ENCODE data around the gene CSPG4. TPM values are rescaled to one million over a fixed set of nuclear protein-coding genes. Genes with fewer than 3 reads are reported as not detected.
A peak's percentile ranks its signal among the peaks of the same experiment; 100 is the strongest.
"Not testable (repeated sequence)": the region's sequence is repeated elsewhere in the genome, so short reads cannot be mapped to it uniquely, and the experiment has no call there.

CSPG4 gene
- total and polyA plus RNA-seq, 4 donors = 10.6 to 160 (median 66.0) TPM

DNA sequence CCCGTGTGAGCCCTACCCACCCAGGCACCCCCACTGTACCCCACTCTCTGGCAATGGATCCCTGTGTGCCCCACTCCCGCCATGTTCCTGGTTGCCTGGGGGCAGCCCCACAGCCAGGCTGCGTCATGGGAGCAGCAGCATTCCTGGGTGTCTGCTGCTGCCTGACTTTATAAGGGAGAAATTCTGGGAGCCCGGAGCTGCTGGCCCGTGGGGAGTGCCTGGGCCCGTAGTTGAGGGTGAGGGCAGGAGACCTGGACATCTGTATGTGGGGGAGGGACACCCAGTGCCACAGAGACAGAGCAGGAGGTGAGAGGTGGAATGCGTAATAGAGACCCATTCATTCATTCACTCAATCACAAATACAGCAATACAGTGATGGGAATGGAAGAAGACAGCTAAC lies 15.1 kb downstream of the CSPG4 start:
- Histone ChIP-seq H3K4me3 (ENCODE audit: low read length in 2 of 2) (no peak overlapping the region), H3K9me3 (ENCODE audit: control insufficient read depth, low read length) (no peaks in the 10 kb centered on the region), H3K4me1 (ENCODE audit: control insufficient read depth in 1 of 2, insufficient read depth in 2 of 2, low read length in 2 of 2) (peaks cover 3% of the 10 kb centered on the region in 2 donors), H3K27ac (ENCODE audit: low read depth in 1 of 2, low read length in 2 of 2) (peak overlapping the region; percentile 30 to 96), H3K27me3 (ENCODE audit: control insufficient read depth in 1 of 2, insufficient read depth in 2 of 2, low read length in 1 of 2) (no peaks in the 10 kb centered on the region), H3K36me3 (ENCODE audit: control insufficient read depth in 1 of 2, insufficient read depth in 2 of 2, low read length in 1 of 2) (no peaks in the 10 kb centered on the region)
- intact Hi-C loops (cut with DNase I) = no loop called here
- DNase-seq (peak in 1 of 2 donors; percentile 83), ATAC-seq (ENCODE audit: low FRiP score) (peak; percentile 6)
- WGBS, 2 donors = 14 to 16% methylated on average over 7 of the region's 7 CpGs

DNA sequence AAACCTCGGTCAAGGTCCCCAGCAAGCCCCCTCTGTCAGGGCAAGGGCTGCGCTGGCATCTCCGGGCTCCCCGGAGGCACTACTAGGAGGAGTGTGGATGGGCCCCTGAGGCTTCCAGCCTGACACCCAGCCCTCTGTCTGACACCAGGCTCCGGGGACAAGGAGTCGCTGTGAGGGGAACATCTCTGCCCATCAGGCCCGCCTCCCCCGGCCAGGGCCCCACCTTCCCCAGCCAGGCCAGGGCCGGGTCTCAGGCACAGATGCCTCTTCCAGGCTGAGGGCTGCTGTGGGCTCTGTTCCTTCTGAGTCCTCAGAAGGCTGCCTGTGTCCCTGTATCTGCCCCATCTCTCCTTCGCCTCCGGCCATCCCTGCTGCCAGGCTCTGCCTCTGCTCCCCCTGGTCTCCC lies 15.8 kb downstream of the CSPG4 start:
- ATAC-seq (ENCODE audit: low FRiP score) (no peak), DNase-seq (no peak)
- Histone ChIP-seq H3K9me3 (ENCODE audit: control insufficient read depth, low read length) (no peaks in the 10 kb centered on the region), H3K27ac (ENCODE audit: low read depth in 1 of 2, low read length in 2 of 2) (peak overlapping the region; percentile 30 to 96), H3K4me1 (ENCODE audit: control insufficient read depth in 1 of 2, insufficient read depth in 2 of 2, low read length in 2 of 2) (no peaks in the 10 kb centered on the region), H3K36me3 (ENCODE audit: control insufficient read depth in 1 of 2, insufficient read depth in 2 of 2, low read length in 1 of 2) (no peaks in the 10 kb centered on the region), H3K27me3 (ENCODE audit: control insufficient read depth in 1 of 2, insufficient read depth in 2 of 2, low read length in 1 of 2) (no peaks in the 10 kb centered on the region), H3K4me3 (ENCODE audit: low read length in 2 of 2) (no peak overlapping the region)
- 60 to 75% methylated on average over 6 to 11 of the region's 11 CpGs for WGBS, 2 donors
- intact Hi-C loops (cut with DNase I) = no loop called here

DNA sequence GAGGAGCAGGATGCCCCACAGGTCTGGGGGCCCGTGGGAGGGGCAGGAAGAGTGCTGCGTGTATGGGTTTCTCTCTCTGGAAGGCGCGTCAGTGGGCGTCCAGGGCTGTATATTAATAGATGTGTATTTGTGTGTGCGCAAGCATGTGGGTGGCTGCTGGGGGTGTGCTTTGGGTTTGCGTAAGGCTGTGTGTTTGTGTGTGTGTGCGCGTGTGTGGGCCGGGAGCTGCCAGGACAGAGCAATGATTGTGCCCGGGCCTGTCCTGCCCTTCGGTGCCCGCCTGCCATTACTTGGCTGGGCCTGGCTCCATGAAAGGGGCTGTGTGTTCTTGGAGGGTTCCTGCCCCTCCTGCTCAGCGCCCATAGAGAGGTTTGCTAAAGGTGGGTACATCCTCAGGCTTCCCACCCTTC lies 16.3 kb downstream of the CSPG4 start:
- Histone ChIP-seq H3K9me3 (ENCODE audit: control insufficient read depth, low read length) (no peaks in the 10 kb centered on the region), H3K27me3 (ENCODE audit: control insufficient read depth in 1 of 2, insufficient read depth in 2 of 2, low read length in 1 of 2) (no peaks in the 10 kb centered on the region), H3K4me3 (ENCODE audit: low read length in 2 of 2) (no peak overlapping the region), H3K36me3 (ENCODE audit: control insufficient read depth in 1 of 2, insufficient read depth in 2 of 2, low read length in 1 of 2) (no peaks in the 10 kb centered on the region), H3K27ac (ENCODE audit: low read depth in 1 of 2, low read length in 2 of 2) (peak overlapping the region; percentile 30 to 96), H3K4me1 (ENCODE audit: control insufficient read depth in 1 of 2, insufficient read depth in 2 of 2, low read length in 2 of 2) (no peaks in the 10 kb centered on the region)
- peak in 1 of 2 donors; percentile 86 for DNase-seq
- 27 to 30% methylated on average over 13 to 14 of the region's 14 CpGs for WGBS, 2 donors
- peak; percentile 43 for ATAC-seq (ENCODE audit: low FRiP score)
- intact Hi-C loops (cut with DNase I) = no loop called here

GRCh38 chr15:75695634-75696310 lies 16.9 kb downstream of the CSPG4 start:
- ATAC-seq (ENCODE audit: low FRiP score) (no peak), DNase-seq (no peak)
- Histone ChIP-seq H3K9me3 (ENCODE audit: control insufficient read depth, low read length) (no peaks in the 10 kb centered on the region), H3K36me3 (ENCODE audit: control insufficient read depth in 1 of 2, insufficient read depth in 2 of 2, low read length in 1 of 2) (no peaks in the 10 kb centered on the region), H3K4me3 (ENCODE audit: low read length in 2 of 2) (no peak overlapping the region), H3K27me3 (ENCODE audit: control insufficient read depth in 1 of 2, insufficient read depth in 2 of 2, low read length in 1 of 2) (no peaks in the 10 kb centered on the region), H3K4me1 (ENCODE audit: control insufficient read depth in 1 of 2, insufficient read depth in 2 of 2, low read length in 2 of 2) (no peaks in the 10 kb centered on the region), H3K27ac (ENCODE audit: low read depth in 1 of 2, low read length in 2 of 2) (peak overlapping the region; percentile 30 to 96)
- intact Hi-C loops (cut with DNase I) = no loop called here
- WGBS, 2 donors = 51% methylated on average over 7 of the region's 7 CpGs

GRCh38 chr15:75695220-75695619 lies 17.4 kb downstream of the CSPG4 start:
- H3K4me3 ChIP-seq (ENCODE audit: low read length in 2 of 2) = no peak overlapping the region
- no peaks in the 10 kb centered on the region for H3K9me3 ChIP-seq (ENCODE audit: control insufficient read depth, low read length)
- ATAC-seq (ENCODE audit: low FRiP score) (no peak), DNase-seq (no peak)
- H3K27me3 ChIP-seq (ENCODE audit: control insufficient read depth in 1 of 2, insufficient read depth in 2 of 2, low read length in 1 of 2) = no peaks in the 10 kb centered on the region
- peak overlapping the region; percentile 30 to 96 for H3K27ac ChIP-seq (ENCODE audit: low read depth in 1 of 2, low read length in 2 of 2)
- 43 to 48% methylated on average over 6 of the region's 6 CpGs for WGBS, 2 donors
- no peaks in the 10 kb centered on the region for H3K4me1 ChIP-seq (ENCODE audit: control insufficient read depth in 1 of 2, insufficient read depth in 2 of 2, low read length in 2 of 2)
- peaks cover 0 to 5% of the 10 kb centered on the region in 2 donors for H3K36me3 ChIP-seq (ENCODE audit: control insufficient read depth in 1 of 2, insufficient read depth in 2 of 2, low read length in 1 of 2)
- intact Hi-C loops (cut with DNase I) = no loop called here

GRCh38 chr15:75694241-75695182 lies 18.1 kb downstream of the CSPG4 start:
- Histone ChIP-seq H3K4me3 (ENCODE audit: low read length in 2 of 2) (no peak overlapping the region), H3K4me1 (ENCODE audit: control insufficient read depth in 1 of 2, insufficient read depth in 2 of 2, low read length in 2 of 2) (no peaks in the 10 kb centered on the region), H3K27me3 (ENCODE audit: control insufficient read depth in 1 of 2, insufficient read depth in 2 of 2, low read length in 1 of 2) (no peaks in the 10 kb centered on the region), H3K36me3 (ENCODE audit: control insufficient read depth in 1 of 2, insufficient read depth in 2 of 2, low read length in 1 of 2) (peaks cover 0 to 5% of the 10 kb centered on the region in 2 donors), H3K9me3 (ENCODE audit: control insufficient read depth, low read length) (no peaks in the 10 kb centered on the region), H3K27ac (ENCODE audit: low read depth in 1 of 2, low read length in 2 of 2) (peak overlapping the region in 1 of 2 donors; percentile 96)
- 5 to 6% methylated on average over 20 of the region's 20 CpGs for WGBS, 2 donors
- ATAC-seq (ENCODE audit: low FRiP score) (peak; percentile 81), DNase-seq (peak; percentile 91 to 95)
- intact Hi-C loops (cut with DNase I) = no loop called here

DNA sequence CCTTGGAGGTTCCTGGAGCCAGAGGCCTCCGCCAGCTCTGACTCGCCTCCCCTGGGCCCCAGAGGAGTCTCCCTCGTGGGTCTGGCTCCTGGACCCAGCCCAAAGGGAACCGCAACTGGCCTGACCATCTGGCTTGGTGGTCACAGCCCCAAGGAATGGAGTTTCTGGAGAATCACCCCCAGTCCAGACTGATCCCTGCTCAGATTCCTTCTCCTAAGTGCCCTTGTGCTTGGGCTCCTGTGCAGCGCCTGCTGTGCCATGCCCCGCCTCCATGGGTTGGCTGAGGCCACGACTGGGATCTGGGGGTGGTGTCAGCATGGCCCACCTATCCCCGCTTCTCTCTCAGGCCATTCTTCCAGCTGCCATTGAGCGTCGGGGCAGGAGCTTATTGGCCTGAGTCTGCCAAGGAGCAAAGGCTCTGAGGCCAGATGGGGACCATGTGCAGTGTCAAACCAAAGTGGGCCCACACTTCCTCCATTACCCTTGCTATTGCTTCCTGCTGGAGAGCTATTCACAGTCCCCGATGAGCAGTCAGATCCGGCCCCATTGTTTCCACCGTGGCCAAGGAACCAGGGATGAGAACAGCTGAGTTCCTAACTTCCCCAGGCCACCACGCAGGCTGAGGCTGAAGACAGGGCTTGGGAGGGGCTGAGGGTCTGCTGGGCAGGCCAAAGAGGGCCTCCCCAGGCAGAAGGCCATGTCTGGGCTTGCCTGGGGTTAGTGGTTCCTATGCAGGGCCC lies 19.0 kb downstream of the CSPG4 start:
- ATAC-seq (ENCODE audit: low FRiP score) (no peak), DNase-seq (no peak)
- Histone ChIP-seq H3K27ac (ENCODE audit: low read depth in 1 of 2, low read length in 2 of 2) (peak overlapping the region in 1 of 2 donors; percentile 89), H3K4me3 (ENCODE audit: low read length in 2 of 2) (no peak overlapping the region), H3K9me3 (ENCODE audit: control insufficient read depth, low read length) (no peaks in the 10 kb centered on the region), H3K27me3 (ENCODE audit: control insufficient read depth in 1 of 2, insufficient read depth in 2 of 2, low read length in 1 of 2) (no peaks in the 10 kb centered on the region), H3K36me3 (ENCODE audit: control insufficient read depth in 1 of 2, insufficient read depth in 2 of 2, low read length in 1 of 2) (peaks cover 0 to 5% of the 10 kb centered on the region in 2 donors), H3K4me1 (ENCODE audit: control insufficient read depth in 1 of 2, insufficient read depth in 2 of 2, low read length in 2 of 2) (no peaks in the 10 kb centered on the region)
- WGBS, 2 donors = 8 to 11% methylated on average over 14 of the region's 14 CpGs
- intact Hi-C loops (cut with DNase I) = no loop called here

DNA sequence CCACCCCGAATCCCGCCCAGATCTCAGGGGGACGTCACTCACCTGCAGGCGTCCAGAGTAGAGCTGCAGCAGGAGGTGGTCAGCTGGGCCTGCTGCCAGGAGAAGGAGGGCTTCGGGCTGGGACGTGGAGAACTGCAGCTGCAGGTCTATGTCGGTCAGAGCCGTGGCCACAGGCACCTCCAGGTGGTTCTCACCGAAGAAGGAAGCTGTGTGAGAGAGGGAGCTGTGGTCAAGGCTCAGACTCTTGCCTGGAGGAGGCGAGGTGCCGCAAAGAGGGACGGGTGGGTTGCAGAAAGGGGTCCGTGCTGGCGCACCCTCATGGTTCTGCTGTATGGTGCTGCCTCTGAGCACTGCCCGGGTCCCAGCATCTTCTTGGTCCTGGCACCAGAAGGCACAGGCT lies 19.6 kb downstream of the CSPG4 start:
- intact Hi-C loops (cut with DNase I); H3K4me1 ChIP-seq (ENCODE audit: control insufficient read depth in 1 of 2, insufficient read depth in 2 of 2, low read length in 2 of 2); ATAC-seq (ENCODE audit: low FRiP score); H3K27me3 ChIP-seq (ENCODE audit: control insufficient read depth in 1 of 2, insufficient read depth in 2 of 2, low read length in 1 of 2); H3K9me3 ChIP-seq (ENCODE audit: control insufficient read depth, low read length); H3K4me3 ChIP-seq (ENCODE audit: low read length in 2 of 2); DNase-seq: not testable (repeated sequence)
- WGBS, 2 donors = 57 to 62% methylated on average over 8 to 11 of the region's 15 CpGs
- peaks cover 0 to 11% of the 10 kb centered on the region in 2 donors for H3K36me3 ChIP-seq (ENCODE audit: control insufficient read depth in 1 of 2, insufficient read depth in 2 of 2, low read length in 1 of 2)
- H3K27ac ChIP-seq (ENCODE audit: low read depth in 1 of 2, low read length in 2 of 2) = peak overlapping the region in 1 of 2 donors; percentile 89
